AML-193 (cell line): ENCODE measurements around the gene HOXC12.

Experiments
- DNase-seq, 2 experiments: peaks; one replicate each; lab custom pipeline; 2025; lab: John Stamatoyannopoulos, UW

Gene HOXC12

GRCh38 chr12:53996240-53997203, 41.8 kb downstream of the HOXC12 start:
- DNase-seq: no peak

DNA sequence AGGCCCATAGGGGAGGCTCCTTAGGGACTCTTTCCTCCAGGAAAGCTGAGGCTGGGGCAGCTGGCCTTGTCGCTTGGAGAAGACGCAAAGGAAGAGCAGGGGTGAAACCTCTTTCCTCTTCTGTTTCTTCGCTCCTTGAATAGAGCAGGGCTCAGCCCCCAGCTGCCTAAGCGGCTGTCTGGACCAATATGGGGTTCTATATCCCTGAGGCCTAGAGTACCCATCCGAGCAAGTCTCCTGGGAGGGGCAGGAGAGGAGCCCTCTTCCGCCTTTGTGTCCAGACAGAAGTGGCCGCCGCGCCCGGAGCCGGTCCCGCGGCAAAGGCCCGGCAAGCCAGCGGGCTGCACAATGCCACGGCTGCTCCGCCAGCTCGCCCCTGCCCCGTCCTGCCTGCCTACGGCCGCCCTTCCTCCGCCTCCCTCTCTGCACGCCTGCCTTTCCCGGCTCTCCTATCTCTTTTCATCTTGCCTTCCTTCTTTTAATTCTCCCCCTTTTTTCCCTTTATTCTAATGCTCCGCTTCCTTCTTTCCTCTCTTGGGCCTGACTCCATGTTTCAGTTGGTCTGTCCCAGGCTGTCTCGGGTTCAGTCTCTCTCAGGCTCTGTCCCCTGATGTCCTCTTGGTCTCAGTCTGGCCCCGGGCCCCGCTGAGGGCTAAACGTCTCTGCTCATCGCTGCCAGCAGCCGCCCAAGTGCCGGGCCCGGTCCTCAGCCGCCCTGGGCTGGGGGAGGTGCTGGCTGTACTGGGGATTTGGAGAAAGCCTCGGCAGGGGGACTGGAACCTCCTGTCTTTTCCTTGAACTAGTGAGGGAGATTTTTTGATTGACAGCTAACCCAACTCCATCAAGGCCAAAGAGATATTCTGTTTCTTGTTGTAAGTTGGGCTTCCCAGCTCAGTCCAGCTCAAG, 42.8 kb downstream of the HOXC12 start:
- DNase-seq: no peak

DNA sequence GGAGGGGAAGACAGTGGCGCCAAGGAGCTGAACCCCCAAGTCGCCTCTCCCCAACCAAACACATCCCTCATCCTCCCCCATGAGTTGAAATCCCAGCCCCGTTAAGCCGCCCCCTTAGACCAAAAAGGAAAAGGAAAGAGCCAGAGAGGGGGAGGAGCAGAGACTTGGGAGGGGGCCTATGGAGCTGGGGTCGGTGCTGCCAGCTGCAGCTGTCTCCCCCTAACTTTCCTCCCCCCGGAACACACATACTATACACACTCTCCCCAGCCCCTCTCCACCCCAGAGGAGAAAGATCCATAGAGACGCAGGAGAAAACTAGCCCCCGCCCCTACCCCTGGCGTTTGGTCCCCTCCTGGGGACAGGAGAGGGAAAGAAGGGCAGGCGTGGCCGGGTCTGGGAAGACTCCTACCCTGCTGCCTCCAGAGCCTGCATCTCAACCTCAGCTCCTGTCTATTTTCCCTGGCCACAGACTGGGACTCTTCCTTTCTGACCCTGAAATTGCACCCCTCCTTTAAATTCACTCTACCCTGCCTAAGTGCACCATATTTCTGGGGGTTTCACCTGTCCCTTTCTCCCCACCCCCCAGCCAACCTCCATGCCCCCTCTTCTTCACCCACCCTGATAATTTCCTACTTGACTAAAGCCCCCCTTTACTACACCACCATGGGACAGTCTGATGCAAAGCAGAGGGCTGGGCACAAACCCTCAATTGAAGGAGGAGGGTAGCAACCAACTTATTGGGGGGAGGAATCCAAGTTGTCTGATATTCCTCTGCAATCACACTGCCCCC, 43.6 kb downstream of the HOXC12 start:
- no peak for DNase-seq

GRCh38 chr12:53998900-53999236, 44.2 kb downstream of the HOXC12 start:
- DNase-seq: no peak

DNA sequence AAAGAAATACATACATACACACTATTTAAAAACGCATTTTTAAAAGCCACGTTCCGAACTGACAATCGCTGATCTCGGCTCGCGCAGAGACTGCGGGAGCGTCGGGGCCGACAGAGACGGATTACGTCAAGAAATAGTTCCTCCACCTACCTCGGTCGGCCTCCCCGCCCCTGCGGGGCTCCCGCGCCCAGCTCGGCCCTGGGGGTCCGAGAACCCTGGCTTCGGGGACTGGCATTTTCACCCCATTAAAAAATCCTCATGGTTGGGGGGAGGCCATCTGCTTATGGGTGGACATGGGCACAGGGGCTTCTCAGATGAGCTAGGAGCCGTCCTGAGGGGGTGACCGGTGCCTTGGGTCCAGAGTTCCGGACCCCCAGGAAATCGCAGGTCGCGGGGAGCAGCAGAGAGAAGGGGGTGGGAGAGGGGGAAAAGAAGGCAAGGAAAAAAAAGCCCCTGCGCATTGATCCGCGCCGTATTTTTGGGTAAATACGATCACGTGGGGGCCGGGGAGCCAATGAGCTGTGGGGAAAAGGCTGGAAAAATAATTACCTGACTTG, 44.9 kb downstream of the HOXC12 start:
- DNase-seq: no peak

- DNase-seq: no peak
These were observed 45.7 kb downstream of the HOXC12 start, which contains the start of gene HOXC9 for GRCh38 chr12:54000116-54001114. TSS of gene HOXC9 (plus strand) at chr12:54000161. CDS start at chr12:54000189, 28 bp downstream.

- no peak for DNase-seq
These were observed 46.8 kb downstream of the HOXC12 start for GRCh38 chr12:54001283-54002187.

DNA sequence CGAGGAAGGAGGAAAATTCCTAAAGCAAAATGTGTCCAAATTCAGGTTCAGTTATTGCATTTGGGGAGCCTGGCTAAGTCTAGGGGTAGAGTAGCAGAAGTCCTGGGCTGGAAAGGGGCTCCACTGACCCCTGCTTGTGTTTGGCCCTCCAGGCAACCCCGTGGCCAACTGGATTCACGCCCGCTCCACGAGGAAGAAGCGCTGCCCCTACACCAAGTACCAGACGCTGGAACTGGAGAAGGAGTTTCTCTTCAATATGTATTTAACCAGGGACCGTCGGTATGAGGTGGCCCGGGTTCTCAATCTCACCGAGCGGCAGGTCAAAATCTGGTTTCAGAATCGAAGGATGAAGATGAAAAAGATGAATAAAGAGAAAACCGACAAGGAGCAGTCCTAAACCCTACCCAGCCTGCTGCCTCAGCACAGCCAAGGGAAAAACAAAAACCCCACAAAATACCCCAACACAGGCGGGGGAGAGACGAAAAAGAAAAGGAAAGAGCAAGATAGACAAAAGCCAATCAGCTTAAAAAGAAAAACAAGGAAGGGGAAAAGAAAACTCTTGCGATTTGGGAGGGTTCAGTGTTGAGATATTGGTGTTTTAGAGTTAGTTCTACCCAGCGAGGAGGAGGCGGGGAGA, 47.7 kb downstream of the HOXC12 start:
- DNase-seq: no peak

DNA sequence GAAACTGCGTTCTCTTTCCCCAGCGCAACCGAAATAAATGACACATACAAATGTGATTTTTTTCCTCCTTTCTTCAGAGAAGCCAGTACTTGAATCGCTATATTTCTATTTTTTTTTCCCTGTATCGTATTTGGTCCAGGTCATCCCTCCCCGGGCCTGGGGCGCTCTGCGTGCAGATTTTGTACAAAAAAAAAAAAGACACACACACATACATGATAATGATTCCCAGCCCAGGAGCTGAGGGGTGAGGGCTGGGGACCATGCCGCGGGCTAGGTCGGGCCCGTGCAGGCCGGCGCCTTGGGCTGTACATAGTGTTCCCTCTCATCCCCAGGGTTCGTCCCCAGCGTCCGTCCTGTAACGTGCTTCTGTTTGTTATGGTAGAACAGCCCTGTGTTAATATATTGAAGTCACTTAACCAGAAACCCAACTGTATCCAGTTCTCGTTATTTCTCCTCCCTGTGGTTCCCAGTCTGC, 48.2 kb downstream of the HOXC12 start:
- DNase-seq: no peak

- no peak for DNase-seq
These were observed 48.9 kb downstream of the HOXC12 start for GRCh38 chr12:54003625-54004024.

GRCh38 chr12:54004063-54004840, 49.5 kb downstream of the HOXC12 start:
- no peak for DNase-seq

DNA sequence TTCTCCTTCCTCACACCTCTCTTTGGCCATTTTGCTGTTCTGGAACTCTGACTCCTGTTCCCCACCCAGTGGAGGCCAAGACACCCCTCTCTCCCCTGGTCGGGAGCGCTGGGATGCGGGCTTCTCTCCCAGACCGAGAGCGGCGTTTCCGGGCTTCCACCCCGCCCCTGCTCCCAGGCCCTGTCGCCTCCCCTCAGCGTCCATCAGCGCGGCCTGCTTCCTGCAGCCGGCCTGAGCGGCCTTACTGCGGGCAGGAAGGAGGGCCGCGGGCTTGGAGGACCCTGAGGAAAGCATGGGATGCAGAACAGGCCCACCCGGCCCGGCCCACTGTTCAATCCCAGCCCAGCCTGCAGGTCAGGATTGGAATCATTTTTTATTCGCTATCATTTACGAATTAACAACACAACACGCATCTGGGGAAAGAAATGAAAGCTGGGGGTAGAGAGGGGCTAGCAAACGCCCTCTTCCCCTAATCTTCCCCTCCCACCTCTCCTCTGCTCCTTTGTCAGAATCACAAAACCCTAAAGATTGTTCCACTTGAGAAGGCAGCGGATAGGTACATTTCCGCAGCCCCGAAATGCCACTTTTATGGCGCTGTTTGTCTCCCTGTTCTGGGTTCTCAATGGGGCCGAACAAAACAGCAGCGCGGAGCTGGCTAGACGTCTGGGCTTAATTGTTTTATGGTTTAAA, 50.3 kb downstream of the HOXC12 start:
- DNase-seq: no peak

DNA sequence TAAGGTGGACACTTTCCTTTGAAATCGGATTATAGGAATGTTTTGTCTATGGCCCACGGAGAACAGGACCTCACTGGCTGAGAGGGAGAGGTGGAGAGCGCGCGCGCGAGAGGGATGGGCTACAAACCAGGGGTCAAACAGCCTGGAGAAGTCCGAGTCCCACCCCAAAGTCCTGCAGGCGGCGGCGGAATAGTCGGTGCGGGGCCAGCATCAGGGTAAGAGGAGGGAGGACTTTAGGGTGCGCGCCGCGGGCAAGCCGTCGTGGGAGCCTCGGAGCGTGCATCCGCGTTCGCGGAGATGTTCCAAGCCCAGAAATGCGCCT, 50.8 kb downstream of the HOXC12 start:
- DNase-seq: no peak

GRCh38 chr12:54005853-54006558, 51.3 kb downstream of the HOXC12 start:
- peak; percentile 63 to 75 for DNase-seq

GRCh38 chr12:54006559-54007220, 52.0 kb downstream of the HOXC12 start:
- DNase-seq: no peak
